Keratinocyte (primary cell): Measurements from ENCODE around the gene ZSCAN21. TPM values are rescaled to one million over a fixed set of nuclear protein-coding genes. Genes with fewer than 3 reads are reported as not detected.

Experiments
- DNase-seq: peaks from one replicate; pipeline ENCODE4 v3.0.0-alpha.2; 2011; ENCODE audit warnings: low read depth, missing footprints, low spot score
- FAIRE-seq: peaks from 2 replicates; lab custom pipeline; 2011; peaks lifted over from hg19 to GRCh38; lab: Jason Lieb, UNC
- H2AFZ ChIP-seq: 2 replicates; pipeline ENCODE4 v1.6.0; 2012; ENCODE audit warnings: low read length, control low read depth, inconsistent platforms; ENCODE audit not compliant: control insufficient read depth
- H3K27ac ChIP-seq: 2 replicates; pipeline ENCODE4 v1.5.1; 2011; ENCODE audit warnings: low read length; ENCODE audit not compliant: control insufficient read depth, insufficient read depth
- H3K27me3 ChIP-seq: 3 replicates; pipeline ENCODE4 v1.6.0; 2011; ENCODE audit warnings: low read length; ENCODE audit not compliant: control insufficient read depth, insufficient read depth; ENCODE audit errors: extremely low read depth
- H3K36me3 ChIP-seq, 2 experiments: 2 replicates in 1 of 2; 3 replicates in 1 of 2; pipeline ENCODE4 v1.5.1; 2011; ENCODE audit warnings: low read length in 2 of 2, mild to moderate bottlenecking in 1 of 2; ENCODE audit not compliant: control insufficient read depth in 2 of 2, insufficient read depth in 2 of 2; ENCODE audit errors: extremely low read depth in 1 of 2
- H3K4me1 ChIP-seq: 3 replicates; pipeline ENCODE4 v1.5.1; 2011; ENCODE audit warnings: low read length; ENCODE audit not compliant: control insufficient read depth, insufficient read depth; ENCODE audit errors: extremely low read depth
- H3K4me2 ChIP-seq: 3 replicates; pipeline ENCODE4 v1.6.0; 2011; ENCODE audit warnings: low read depth, low read length; ENCODE audit not compliant: control insufficient read depth, insufficient read depth; ENCODE audit errors: extremely low read depth
- H3K4me3 ChIP-seq, 3 experiments: fragments of 200-600 bp in 1 of 3; sonication (generic) in 1 of 3; 2 replicates in 2 of 3; 3 replicates in 1 of 3; pipeline ENCODE4 v1.5.1; 2011 to 2016; ENCODE audit warnings: low read length in 3 of 3, mild to moderate bottlenecking in 3 of 3, control low read depth in 2 of 3, inconsistent platforms in 1 of 3, low read depth in 1 of 3, mixed read lengths in 1 of 3, mixed run types in 1 of 3, moderate library complexity in 1 of 3; ENCODE audit not compliant: control insufficient read depth in 2 of 3, insufficient read depth in 2 of 3; ENCODE audit errors: extremely low read depth in 1 of 3
- H3K79me2 ChIP-seq: 2 replicates; pipeline ENCODE4 v1.6.0; 2012; ENCODE audit warnings: low read length; ENCODE audit not compliant: control insufficient read depth, insufficient read depth
- H3K9ac ChIP-seq: 3 replicates; pipeline ENCODE4 v1.6.0; 2011; ENCODE audit warnings: low read length; ENCODE audit not compliant: control insufficient read depth, insufficient read depth; ENCODE audit errors: extremely low read depth
- H3K9me1 ChIP-seq: 3 replicates; pipeline ENCODE4 v1.6.0; 2011; ENCODE audit warnings: low read length; ENCODE audit not compliant: control insufficient read depth, insufficient read depth; ENCODE audit errors: extremely low read depth
- H3K9me3 ChIP-seq: 2 replicates; pipeline ENCODE4 v1.5.1; 2012; ENCODE audit warnings: low read depth, low read length; ENCODE audit not compliant: control insufficient read depth
- H4K20me1 ChIP-seq: 3 replicates; pipeline ENCODE4 v1.6.0; 2011; ENCODE audit warnings: low read length; ENCODE audit not compliant: control insufficient read depth, insufficient read depth; ENCODE audit errors: extremely low read depth
- EZH2 ChIP-seq: IDR thresholded peaks from one replicate; pipeline ENCODE4 v1.6.1; 2012; ENCODE audit warnings: inconsistent platforms, mild to moderate bottlenecking, low read length, moderate library complexity
- dilution Hi-C: fragments of 300-500 bp; cut with MboI; formaldehyde crosslinking; loops from one replicate; pipeline ENCODE4 v1.7.0; 2020; ENCODE audit warnings: low sequenced_read_pairs; ENCODE audit not compliant: extremely low pct_ligation_motif_present
- polyA plus RNA-seq, 5 experiments: library from polyadenylated mRNA; depleted of rRNA in 3 of 5; stranded (reverse) in 3 of 5; stranded (forward) in 1 of 5; unstranded in 1 of 5; fragments of >200 nt; gene quantifications; 1 replicate in 1 of 5; 2 replicates in 3 of 5; 3 replicates in 1 of 5; pipeline versions ENCODE4 v1.2.1 to v1.2.3, GENCODE V29; 2011 to 2012; ENCODE audit warnings: missing spikeins in 2 of 5, low read depth in 1 of 5, low replicate concordance in 1 of 5
- TF ChIP-seq, protein P1 (sequence below), 3 experiments: IDR thresholded peaks in 1 of 3; conservative IDR thresholded peaks in 1 of 3; optimal IDR thresholded peaks in 1 of 3; 2 replicates in 2 of 3; 3 replicates in 1 of 3; pipeline versions ENCODE3 to v1.5.1; 2011; ENCODE audit warnings: low read length in 3 of 3, mild to moderate bottlenecking in 3 of 3, moderate library complexity in 2 of 3, control low read depth in 1 of 3, inconsistent platforms in 1 of 3; ENCODE audit not compliant: insufficient read depth in 2 of 3; ENCODE audit errors: extremely low read depth in 1 of 3

ZSCAN21 gene
- polyA plus RNA-seq, 1 donor (not counting 4 experiments of a cell fraction or from before 2014, with no cell fraction given), result 12.6 TPM

DNA sequence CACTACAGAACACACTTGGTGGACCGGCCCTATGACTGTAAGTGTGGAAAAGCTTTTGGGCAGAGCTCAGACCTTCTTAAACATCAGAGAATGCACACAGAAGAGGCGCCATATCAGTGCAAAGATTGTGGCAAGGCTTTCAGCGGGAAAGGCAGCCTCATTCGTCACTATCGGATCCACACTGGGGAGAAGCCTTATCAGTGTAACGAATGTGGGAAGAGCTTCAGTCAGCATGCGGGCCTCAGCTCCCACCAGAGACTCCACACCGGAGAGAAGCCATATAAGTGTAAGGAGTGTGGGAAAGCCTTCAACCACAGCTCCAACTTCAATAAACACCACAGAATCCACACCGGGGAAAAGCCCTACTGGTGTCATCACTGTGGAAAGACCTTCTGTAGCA is 14.6 kb downstream of the ZSCAN21 start:
- TF ChIP-seq EZH2, result no peak
- TF ChIP-seq, protein P1, sequence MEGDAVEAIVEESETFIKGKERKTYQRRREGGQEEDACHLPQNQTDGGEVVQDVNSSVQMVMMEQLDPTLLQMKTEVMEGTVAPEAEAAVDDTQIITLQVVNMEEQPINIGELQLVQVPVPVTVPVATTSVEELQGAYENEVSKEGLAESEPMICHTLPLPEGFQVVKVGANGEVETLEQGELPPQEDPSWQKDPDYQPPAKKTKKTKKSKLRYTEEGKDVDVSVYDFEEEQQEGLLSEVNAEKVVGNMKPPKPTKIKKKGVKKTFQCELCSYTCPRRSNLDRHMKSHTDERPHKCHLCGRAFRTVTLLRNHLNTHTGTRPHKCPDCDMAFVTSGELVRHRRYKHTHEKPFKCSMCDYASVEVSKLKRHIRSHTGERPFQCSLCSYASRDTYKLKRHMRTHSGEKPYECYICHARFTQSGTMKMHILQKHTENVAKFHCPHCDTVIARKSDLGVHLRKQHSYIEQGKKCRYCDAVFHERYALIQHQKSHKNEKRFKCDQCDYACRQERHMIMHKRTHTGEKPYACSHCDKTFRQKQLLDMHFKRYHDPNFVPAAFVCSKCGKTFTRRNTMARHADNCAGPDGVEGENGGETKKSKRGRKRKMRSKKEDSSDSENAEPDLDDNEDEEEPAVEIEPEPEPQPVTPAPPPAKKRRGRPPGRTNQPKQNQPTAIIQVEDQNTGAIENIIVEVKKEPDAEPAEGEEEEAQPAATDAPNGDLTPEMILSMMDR (optimal IDR thresholded peaks at IDR 0.05 in 1 of 3, IDR thresholded peaks at IDR 0.05 in 1 of 3, conservative IDR thresholded peaks at IDR 0.05 in 1 of 3; ENCODE audit: extremely low read depth in 1 of 3, insufficient read depth in 2 of 3, low read length in 3 of 3), result no peak
- Histone ChIP-seq H3K9me3 (no peaks in the 10 kb centered on the region), H3K27me3 (no peaks in the 10 kb centered on the region), H3K9me1 (no peaks in the 10 kb centered on the region), H2AFZ (no peak overlapping the region), H3K4me1 (no peaks in the 10 kb centered on the region), H3K9ac (no peak overlapping the region), H4K20me1 (no peaks in the 10 kb centered on the region), H3K4me3 (no peak overlapping the region), H3K36me3 (peaks cover 7 to 8% of the 10 kb centered on the region in 2 experiments), H3K4me2 (no peak overlapping the region), H3K27ac (no peak overlapping the region), H3K79me2 (no peaks in the 10 kb centered on the region)
- dilution Hi-C loops, result no loop called here
- FAIRE-seq (no peak), DNase-seq (no peak)

DNA sequence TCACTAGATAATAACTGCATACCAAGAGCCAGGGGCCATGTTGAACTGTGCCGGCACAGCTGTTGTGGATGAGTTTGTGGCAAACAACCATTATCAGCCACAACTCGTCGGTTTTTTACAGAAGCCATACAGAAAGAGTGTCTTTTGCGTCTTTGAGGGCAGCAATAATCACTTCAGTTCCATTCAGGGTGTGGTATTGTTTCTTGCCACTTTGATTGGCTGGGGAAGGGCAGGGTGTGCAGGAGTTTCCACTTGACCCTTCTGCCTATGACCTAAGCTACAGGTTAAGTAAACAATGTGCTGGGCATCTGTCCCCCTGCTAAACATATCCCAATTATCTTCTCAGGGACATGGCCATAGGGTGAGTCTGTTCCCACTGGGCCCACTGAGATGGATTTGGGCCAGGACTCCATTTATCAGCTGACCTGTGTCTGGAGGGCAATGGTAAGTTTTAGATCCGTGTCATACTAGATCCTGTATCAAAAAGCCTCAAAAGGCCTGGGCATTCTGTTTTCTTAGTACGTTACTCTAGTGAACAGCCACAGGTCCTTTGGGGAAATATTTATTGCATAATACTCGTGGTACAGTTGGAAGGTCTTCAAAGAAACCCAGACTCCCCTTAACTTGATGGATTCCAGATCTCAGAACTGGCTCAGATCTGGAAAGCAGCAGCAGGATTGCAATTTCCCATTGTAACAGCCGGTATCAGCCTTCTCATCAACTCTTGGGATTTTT is 16.0 kb downstream of the ZSCAN21 start:
- Histone ChIP-seq H3K79me2 (no peaks in the 10 kb centered on the region), H4K20me1 (no peaks in the 10 kb centered on the region), H3K9me3 (peaks cover 6% of the 10 kb centered on the region), H3K4me3 (no peak overlapping the region), H3K4me2 (no peak overlapping the region), H3K9me1 (no peaks in the 10 kb centered on the region), H3K4me1 (no peaks in the 10 kb centered on the region), H3K9ac (no peak overlapping the region), H2AFZ (no peak overlapping the region), H3K27ac (no peak overlapping the region), H3K27me3 (no peaks in the 10 kb centered on the region), H3K36me3 (peaks cover 16 to 17% of the 10 kb centered on the region in 2 experiments)
- FAIRE-seq (no peak), DNase-seq (no peak)
- TF ChIP-seq EZH2, result no peak
- TF ChIP-seq, protein P1 (optimal IDR thresholded peaks at IDR 0.05 in 1 of 3, IDR thresholded peaks at IDR 0.05 in 1 of 3, conservative IDR thresholded peaks at IDR 0.05 in 1 of 3; ENCODE audit: extremely low read depth in 1 of 3, insufficient read depth in 2 of 3, low read length in 3 of 3), result no peak
- dilution Hi-C loops, result no loop called here
